Naive thymus-derived CD8-positive, alpha-beta T cell (primary cell): ENCODE results near the gene NEK10. TPM values are rescaled to one million over a fixed set of nuclear protein-coding genes. Genes with fewer than 3 reads are reported as not detected.
"Not testable (repeated sequence)": the region's sequence is repeated elsewhere in the genome, so short reads cannot be mapped to it uniquely, and the experiment has no call there.

ENCODE experiments used
- ATAC-seq, 2 donors: fragments of 150-1000 bp; cut with Tn5 transposase in 1 of 2; sonication (Bioruptor Pico), chemical (Tn5 transposase) in 1 of 2; 1 replicate in 1 of 2; 2 replicates in 1 of 2; pipeline ENCODE4 v1.10.0; 2021; ENCODE audit warnings: mild to moderate bottlenecking in 2 of 2, moderate library complexity in 2 of 2
- POLR2A ChIA-PET: fragments of 350-600 bp; sonication (Branson Sonifier 250); formaldehyde crosslinking; loops from one replicate; lab custom pipeline; 2021; ENCODE audit warnings: antibody characterized with exemption; lab: Charles Lee
- DNase-seq, 10 donors: peaks; one replicate each; pipeline versions ENCODE4 v3.0.0 to v3.0.0-alpha.2; 2020 to 2022
- H3K27ac Mint-ChIP-seq, 10 donors: one replicate each; pipeline ENCODE4 v1.8.0; 2020 to 2022; ENCODE audit warnings: mild to moderate bottlenecking in 10 of 10, mixed read lengths in 10 of 10, moderate library complexity in 4 of 10, inconsistent platforms in 1 of 10
- H3K27me3 Mint-ChIP-seq, 5 donors: one replicate each; pipeline ENCODE4 v1.8.0; 2021 to 2022; ENCODE audit warnings: mixed read lengths in 5 of 5
- H3K36me3 Mint-ChIP-seq, 3 donors: one replicate each; pipeline ENCODE4 v1.8.0; 2020 to 2022; ENCODE audit warnings: mixed read lengths in 3 of 3, mild to moderate bottlenecking in 2 of 3, inconsistent platforms in 1 of 3
- H3K4me1 Mint-ChIP-seq, 4 donors: one replicate each; pipeline ENCODE4 v1.8.0; 2021 to 2022; ENCODE audit warnings: mixed read lengths in 4 of 4
- H3K4me3 Mint-ChIP-seq, 10 donors: one replicate each; pipeline ENCODE4 v1.8.0; 2020 to 2022; ENCODE audit warnings: mild to moderate bottlenecking in 10 of 10, mixed read lengths in 10 of 10, moderate library complexity in 6 of 10, inconsistent platforms in 1 of 10
- H3K9me3 Mint-ChIP-seq, 9 donors: one replicate each; pipeline ENCODE4 v1.8.0; 2020 to 2022; ENCODE audit warnings: mixed read lengths in 9 of 9, mild to moderate bottlenecking in 3 of 9, inconsistent platforms in 1 of 9, moderate library complexity in 1 of 9
- polyA plus RNA-seq, 3 donors: library from polyadenylated mRNA; unstranded; fragments of 300-500 nt; fragmentation: Illumina TruSeq; gene quantifications; one replicate each; pipeline ENCODE4 v1.2.3, GENCODE V29; 2021
- total RNA-seq, 8 experiments: library from RNA in 2 of 8; stranded (reverse) in 2 of 8; gene quantifications; one replicate each; pipeline ENCODE4 v1.2.3 and lab custom pipeline; 2021 to 2026

Gene NEK10
- total and polyA plus RNA-seq, 5 experiments from 2014 or later = 1.3 to 1.5 TPM; not detected in 3

DNA sequence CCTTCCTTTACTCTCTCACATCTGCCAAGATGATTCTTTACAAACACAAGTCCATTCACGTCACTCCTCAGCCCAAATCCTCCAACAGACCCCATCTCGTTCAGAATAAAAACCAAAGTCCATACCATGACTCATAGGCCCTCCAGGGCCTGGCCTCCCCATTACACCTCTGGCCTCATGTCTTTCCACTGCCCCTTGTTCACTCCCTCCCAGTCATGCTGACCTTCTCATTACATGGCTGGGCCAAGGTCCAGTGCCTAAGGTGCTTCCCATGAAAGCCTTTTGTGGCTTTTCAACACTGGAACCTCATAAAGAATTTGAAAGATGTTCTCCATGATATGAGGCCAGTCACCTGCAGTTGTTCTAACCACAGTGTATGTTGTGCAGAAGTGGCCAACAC, 44.5 kb downstream of the NEK10 start:
- H3K27ac Mint-ChIP-seq = no peak overlapping the region
- ATAC-seq (no peak), DNase-seq (no peak)
- no peaks in the 10 kb centered on the region for H3K27me3 Mint-ChIP-seq
- H3K4me3 Mint-ChIP-seq = no peak overlapping the region
- no peaks in the 10 kb centered on the region for H3K4me1 Mint-ChIP-seq
- peaks cover 0 to 11% (median 4%) of the 10 kb centered on the region in 3 donors for H3K36me3 Mint-ChIP-seq
- POLR2A ChIA-PET = no interaction called here
- peaks cover 0 to 12% (median 7%) of the 10 kb centered on the region in 9 donors for H3K9me3 Mint-ChIP-seq

DNA sequence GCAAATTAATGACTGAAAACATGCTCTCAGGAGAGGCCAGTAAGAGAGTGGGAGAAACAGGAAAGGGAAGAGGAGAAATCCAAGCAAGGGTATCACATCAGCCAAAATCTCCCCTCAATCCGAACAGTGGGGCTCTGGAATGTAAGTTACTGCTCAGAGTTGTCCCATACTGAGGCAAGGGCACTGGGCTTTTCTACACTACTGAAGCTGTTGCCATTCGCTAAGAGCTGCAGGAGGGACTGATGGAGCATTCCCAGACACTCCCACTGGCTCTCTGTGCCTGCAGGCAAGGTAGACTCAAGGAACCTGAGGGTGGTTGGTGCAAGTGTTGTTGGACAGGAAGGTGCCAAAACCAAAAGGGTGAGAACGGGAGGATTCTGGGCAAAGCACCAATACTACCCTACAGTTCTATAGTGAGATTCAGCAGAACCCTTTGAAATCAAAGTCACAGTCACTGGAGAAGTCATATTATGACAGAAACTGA, 46.1 kb downstream of the NEK10 start:
- H3K27me3 Mint-ChIP-seq = no peaks in the 10 kb centered on the region
- H3K4me1 Mint-ChIP-seq = no peaks in the 10 kb centered on the region
- peaks cover 0 to 3% (median under 1%) of the 10 kb centered on the region in 9 donors for H3K9me3 Mint-ChIP-seq
- H3K4me3 Mint-ChIP-seq = no peak overlapping the region
- POLR2A ChIA-PET = no interaction called here
- no peak overlapping the region for H3K27ac Mint-ChIP-seq
- DNase-seq (no peak), ATAC-seq (no peak)
- H3K36me3 Mint-ChIP-seq = peaks cover 0 to under 1% (median 0%) of the 10 kb centered on the region in 3 donors

DNA sequence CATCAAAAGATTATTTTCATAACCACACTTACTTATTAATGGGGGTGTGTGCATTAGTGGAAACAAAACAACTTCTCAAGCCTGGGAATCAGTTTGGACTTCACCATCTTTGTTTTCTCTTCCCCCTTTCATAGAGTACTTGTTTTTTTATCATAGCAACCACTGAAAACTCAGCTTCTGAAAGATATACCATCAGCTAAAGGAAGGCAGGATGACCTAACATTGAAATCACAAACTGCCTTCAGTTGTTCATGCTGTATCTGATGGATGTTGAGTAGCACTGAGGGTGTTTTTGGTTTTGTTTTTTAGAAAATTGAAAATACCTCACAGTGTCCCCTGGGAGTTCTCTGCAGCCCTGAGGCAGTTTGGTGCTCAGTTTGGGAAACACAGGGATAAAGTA, 46.5 kb downstream of the NEK10 start:
- DNase-seq = no peak
- POLR2A ChIA-PET = no interaction called here
- Mint-ChIP-seq H3K9me3 (peaks cover 0 to 3% (median 0%) of the 10 kb centered on the region in 9 donors), H3K36me3 (no peaks in the 10 kb centered on the region), H3K4me3 (no peak overlapping the region), H3K27ac (no peak overlapping the region), H3K4me1 (no peaks in the 10 kb centered on the region), H3K27me3 (no peaks in the 10 kb centered on the region)
- ATAC-seq = no peak

DNA sequence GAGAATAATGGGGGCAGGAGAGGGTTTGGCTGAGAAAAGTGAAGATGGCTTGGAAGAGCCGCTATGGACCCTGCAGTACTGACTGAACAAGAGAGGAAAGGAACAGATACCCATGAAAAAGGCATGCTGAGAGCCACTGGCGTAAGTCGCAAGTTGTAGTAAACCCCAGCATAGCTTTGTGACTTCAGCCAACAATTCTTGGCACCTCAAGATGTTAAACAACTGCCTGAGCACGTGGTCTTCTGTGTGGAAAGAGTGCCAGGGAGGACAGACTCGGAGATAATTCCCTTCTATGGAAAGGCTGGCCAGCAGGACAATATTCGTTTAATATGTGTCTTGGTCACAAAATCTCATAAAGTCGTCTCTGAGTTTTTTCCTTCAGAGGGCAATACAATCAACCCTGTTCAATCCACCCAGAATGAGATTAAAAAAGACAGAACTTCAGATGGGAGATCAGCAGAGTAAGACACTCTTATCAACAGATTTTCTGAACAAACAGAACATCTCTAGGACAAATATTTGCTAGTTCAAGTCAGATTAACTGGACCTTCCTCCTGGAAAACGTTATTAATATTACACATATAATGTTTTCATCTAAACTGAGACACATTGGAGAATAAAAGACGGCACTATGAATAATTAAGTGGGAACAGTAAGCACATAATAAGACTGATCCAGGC, 49.2 kb downstream of the NEK10 start:
- Mint-ChIP-seq H3K36me3 (no peaks in the 10 kb centered on the region), H3K9me3 (no peaks in the 10 kb centered on the region), H3K4me3 (no peak overlapping the region), H3K27ac (no peak overlapping the region), H3K4me1 (no peaks in the 10 kb centered on the region), H3K27me3 (no peaks in the 10 kb centered on the region)
- POLR2A ChIA-PET = no interaction called here
- ATAC-seq (no peak), DNase-seq (no peak)

DNA sequence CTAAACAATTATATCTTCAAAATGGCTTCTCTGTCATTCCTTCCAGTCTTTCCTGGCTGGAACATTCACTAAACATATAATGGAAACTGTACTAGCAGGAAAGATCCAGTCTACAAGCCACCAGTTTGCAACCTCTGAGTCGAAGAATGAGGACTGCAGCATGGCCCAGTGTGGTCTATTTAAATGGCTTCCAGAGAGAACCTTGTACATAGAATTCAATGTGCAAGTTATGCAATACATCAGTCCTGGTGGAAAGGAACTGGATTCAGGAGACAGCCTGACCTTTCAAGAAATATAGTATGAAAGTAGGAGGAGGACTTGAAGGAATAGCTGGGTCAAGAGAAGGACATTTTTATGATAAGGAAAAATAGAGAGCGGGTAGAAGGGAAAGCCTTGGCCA, 49.9 kb downstream of the NEK10 start:
- POLR2A ChIA-PET = no interaction called here
- Mint-ChIP-seq H3K27me3 (no peaks in the 10 kb centered on the region), H3K4me3 (no peak overlapping the region), H3K9me3 (no peaks in the 10 kb centered on the region), H3K27ac (no peak overlapping the region), H3K36me3 (no peaks in the 10 kb centered on the region), H3K4me1 (no peaks in the 10 kb centered on the region)
- no peak for DNase-seq
- ATAC-seq = no peak

DNA sequence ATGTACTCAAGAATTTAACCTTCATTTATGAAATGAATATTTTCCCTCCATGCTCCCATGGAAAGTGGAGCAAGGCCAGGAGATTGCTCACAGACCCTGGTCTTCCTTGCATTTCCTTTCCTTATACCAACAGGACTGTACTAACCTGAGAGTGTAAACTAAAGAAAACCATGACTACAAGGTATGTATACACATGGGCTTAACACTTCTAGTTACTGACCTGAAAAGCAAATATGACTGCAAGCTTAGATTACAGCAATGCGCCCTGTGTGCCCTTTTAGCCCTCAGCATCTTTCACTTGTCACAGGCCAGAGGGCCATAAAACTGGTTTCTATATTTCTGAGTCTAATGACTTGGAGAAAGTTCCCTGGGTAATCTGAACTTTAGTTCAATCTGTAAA, 52.1 kb downstream of the NEK10 start:
- DNase-seq (no peak), ATAC-seq (no peak)
- Mint-ChIP-seq H3K36me3 (no peaks in the 10 kb centered on the region), H3K4me1 (no peaks in the 10 kb centered on the region), H3K9me3 (no peaks in the 10 kb centered on the region), H3K27ac (no peak overlapping the region), H3K27me3 (no peaks in the 10 kb centered on the region), H3K4me3 (no peak overlapping the region)
- POLR2A ChIA-PET = no interaction called here

DNA sequence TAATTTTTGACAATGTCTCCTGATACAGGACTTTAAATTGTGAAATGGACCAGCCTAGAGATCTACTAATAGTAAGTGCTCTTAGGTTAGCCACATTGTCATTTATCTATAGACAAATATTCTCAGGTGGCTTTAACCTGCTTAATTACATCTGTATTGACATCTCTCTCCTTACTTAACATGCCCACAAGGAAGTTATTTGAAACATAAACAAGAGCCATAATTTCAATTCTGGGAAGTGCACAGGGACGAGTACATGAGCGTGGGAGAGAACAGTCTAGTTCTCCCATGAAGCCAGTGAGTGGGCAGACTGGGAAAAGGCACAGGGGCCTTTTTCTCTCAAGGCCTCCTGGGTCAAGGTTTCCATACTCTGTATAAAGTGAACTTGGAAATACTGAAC, 54.2 kb downstream of the NEK10 start:
- no peak for ATAC-seq
- DNase-seq = no peak
- Mint-ChIP-seq H3K36me3 (no peaks in the 10 kb centered on the region), H3K4me1 (peaks cover 0 to 2% (median 0%) of the 10 kb centered on the region in 4 donors), H3K27ac (no peak overlapping the region), H3K27me3 (peaks cover 0 to 5% (median 0%) of the 10 kb centered on the region in 5 donors), H3K9me3 (no peaks in the 10 kb centered on the region), H3K4me3 (no peak overlapping the region)
- POLR2A ChIA-PET = no interaction called here

DNA sequence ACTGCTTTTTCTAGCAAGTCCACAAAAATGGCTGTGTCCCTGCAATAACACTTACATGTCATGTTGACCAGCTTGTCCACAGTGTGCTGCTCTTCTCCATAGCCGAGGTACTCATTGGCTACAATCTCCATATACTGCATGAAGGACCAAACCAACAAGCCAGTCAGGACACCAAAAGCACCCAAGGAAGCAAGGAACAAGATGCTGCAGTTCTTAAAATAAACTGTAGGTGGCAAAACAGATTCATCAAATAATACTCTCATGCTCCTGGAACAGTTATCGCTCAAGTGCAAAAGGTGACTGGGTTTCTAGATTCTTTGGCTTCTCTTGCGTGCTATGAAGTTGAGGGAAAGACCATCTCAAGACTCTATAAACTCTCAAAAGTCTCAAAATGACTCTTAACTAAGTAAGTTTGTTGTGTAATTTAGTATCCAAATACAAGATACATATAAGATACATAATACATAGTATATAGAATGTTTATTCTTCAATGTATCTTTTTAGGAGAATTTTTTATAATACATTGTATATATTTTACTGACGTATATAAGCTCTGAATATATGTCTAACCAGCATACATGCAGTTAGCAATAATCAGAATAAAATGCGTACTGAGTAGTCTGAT, 57.0 kb downstream of the NEK10 start:
- POLR2A ChIA-PET = no interaction called here
- DNase-seq (peak in 4 of 10 donors; percentile 4 to 59 (median 55)), ATAC-seq (peak in 1 of 2 donors; percentile 41)
- H3K27me3 Mint-ChIP-seq = peaks cover 0 to 6% (median 0%) of the 10 kb centered on the region in 5 donors
- no peaks in the 10 kb centered on the region for H3K9me3 Mint-ChIP-seq
- H3K4me1 Mint-ChIP-seq = peaks cover 0 to 2% (median 0%) of the 10 kb centered on the region in 4 donors
- H3K27ac Mint-ChIP-seq = peak overlapping the region in 1 of 10 donors; percentile 1
- no peak overlapping the region for H3K4me3 Mint-ChIP-seq
- no peaks in the 10 kb centered on the region for H3K36me3 Mint-ChIP-seq

DNA sequence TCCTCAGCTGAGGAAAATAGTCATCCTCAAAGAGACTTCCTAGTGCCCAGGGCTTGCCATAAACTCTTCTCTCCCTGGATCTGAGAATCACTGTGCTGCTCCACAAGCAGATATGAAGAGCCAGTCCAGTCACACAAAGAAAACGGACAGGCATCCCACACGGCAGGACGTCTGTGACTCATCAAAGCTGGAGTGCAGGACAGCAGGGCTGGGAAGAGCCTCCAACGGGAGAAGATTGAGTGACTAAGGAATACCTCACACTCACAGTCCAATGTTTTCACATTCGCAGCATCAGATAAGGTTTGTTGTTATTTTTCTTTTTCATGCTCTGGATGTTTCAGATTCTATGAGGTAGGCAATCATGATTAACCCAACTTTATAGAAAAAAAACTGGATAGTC, 57.8 kb downstream of the NEK10 start:
- no peak for DNase-seq
- Mint-ChIP-seq H3K27ac (no peak overlapping the region), H3K4me1 (peaks cover 0 to 2% (median 0%) of the 10 kb centered on the region in 4 donors), H3K9me3 (no peaks in the 10 kb centered on the region), H3K27me3 (peaks cover 0 to 6% (median 0%) of the 10 kb centered on the region in 5 donors), H3K4me3 (no peak overlapping the region), H3K36me3 (no peaks in the 10 kb centered on the region)
- ATAC-seq = no peak
- POLR2A ChIA-PET = no interaction called here

DNA sequence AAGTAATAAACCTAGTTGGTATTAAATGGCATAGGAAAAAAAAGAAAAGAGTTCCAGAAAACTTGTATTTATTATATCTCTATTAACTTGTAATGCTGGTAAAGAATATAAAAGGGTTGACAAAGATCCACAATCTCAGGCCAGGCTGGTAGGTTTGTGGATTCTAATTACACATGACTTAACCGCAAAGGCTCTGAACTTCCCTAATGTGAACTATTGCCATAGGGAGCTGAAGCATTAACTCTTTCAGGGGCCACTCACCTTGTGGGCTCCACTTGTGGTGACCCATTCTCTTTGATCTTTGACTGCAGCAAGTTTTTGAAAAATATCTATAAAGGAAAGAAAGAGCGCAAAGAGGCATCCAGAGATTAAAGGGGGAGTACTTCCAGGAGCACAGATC, 58.5 kb downstream of the NEK10 start:
- DNase-seq (no peak), ATAC-seq (no peak)
- Mint-ChIP-seq H3K36me3 (no peaks in the 10 kb centered on the region), H3K27ac (no peak overlapping the region), H3K9me3 (no peaks in the 10 kb centered on the region), H3K4me3 (no peak overlapping the region), H3K4me1 (peaks cover 0 to 2% (median 0%) of the 10 kb centered on the region in 4 donors), H3K27me3 (peaks cover 0 to 7% (median 5%) of the 10 kb centered on the region in 5 donors)
- POLR2A ChIA-PET = no interaction called here

DNA sequence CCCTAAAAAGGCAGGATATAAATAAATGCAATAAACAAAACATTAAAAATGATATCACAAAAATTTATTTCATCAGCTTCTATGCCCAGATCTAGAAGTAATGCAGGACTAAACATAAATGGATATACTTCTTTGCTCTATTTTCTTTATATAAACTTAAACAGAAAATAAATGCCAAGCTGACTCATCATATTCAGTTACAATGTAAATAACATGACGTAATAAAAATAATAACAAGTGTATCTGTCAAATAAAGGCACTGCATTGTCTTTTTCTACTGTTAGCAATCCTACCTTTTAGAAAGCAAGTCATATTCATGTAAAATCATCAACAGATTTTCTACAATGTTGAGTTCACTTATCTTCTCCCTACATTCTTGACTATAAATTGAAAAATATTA, 61.6 kb downstream of the NEK10 start:
- Mint-ChIP-seq H3K4me3 (no peak overlapping the region), H3K27me3 (peaks cover 0 to 9% (median 6%) of the 10 kb centered on the region in 5 donors), H3K9me3 (no peaks in the 10 kb centered on the region)

DNA sequence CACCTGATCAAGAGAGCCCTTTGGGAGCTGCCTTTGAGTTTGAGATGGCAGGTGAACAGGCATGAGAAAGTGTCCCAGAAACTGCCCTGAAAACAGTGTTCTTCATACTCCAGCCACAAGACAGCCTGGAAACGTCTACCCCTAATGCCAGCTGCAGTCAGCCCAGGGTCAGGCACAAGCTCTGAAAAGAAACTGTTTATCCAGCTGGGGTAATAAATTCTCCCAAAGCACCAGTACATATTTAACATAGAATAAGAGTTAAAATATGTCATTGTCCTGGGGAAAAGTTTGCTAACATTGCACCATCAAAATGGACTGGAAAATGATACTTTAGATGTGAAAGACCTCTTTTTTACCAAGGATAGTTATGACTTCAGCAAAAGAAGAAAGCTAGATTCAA, 66.3 kb downstream of the NEK10 start:
- Mint-ChIP-seq H3K36me3 (peaks cover 2 to 20% (median 16%) of the 10 kb centered on the region in 3 donors), H3K9me3 (peaks cover 0 to 24% (median 8%) of the 10 kb centered on the region in 9 donors), H3K27me3 (peaks cover 0 to 14% (median 3%) of the 10 kb centered on the region in 5 donors), H3K4me1 (no peaks in the 10 kb centered on the region), H3K4me3 (no peak overlapping the region), H3K27ac (no peak overlapping the region)
- POLR2A ChIA-PET = interaction anchor here (0.6 kb wide), 1 partner anchor 378 kb away, joined by 3 read pairs; no protein-coding TSS in a partner anchor
- ATAC-seq (no peak), DNase-seq (no peak)

More for the DNA sequence above, 61.6 kb downstream of the NEK10 start:
- Mint-ChIP-seq H3K4me1 (peaks cover 0 to 2% (median 0%) of the 10 kb centered on the region in 4 donors), H3K36me3 (no peaks in the 10 kb centered on the region), H3K27ac (no peak overlapping the region)
- DNase-seq (no peak), ATAC-seq (no peak)
- POLR2A ChIA-PET = no interaction called here

DNA sequence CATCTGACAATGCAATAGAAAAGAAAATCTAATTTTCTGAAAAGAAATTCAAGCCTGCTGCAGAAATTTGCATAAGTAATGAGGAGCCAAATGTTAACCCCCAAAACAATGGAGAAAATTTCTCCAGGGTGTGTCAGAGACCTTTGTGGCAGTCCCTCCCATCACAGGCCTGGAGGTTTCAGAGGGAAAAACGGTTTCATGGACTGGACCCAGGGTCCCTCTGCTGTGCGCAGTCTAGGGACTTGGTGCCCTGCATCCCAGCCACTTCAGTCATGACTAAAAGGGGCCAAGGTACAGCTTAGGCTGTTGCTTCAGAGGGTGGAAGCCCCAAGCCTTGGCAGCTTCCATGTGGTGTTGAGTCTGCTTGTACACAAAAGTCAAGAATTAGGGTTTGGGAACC, 70.2 kb downstream of the NEK10 start:
- H3K27me3 Mint-ChIP-seq, H3K27ac Mint-ChIP-seq, H3K4me1 Mint-ChIP-seq, DNase-seq, H3K4me3 Mint-ChIP-seq, ATAC-seq, POLR2A ChIA-PET: not testable (repeated sequence)
- Mint-ChIP-seq H3K9me3 (peaks cover 0 to 24% (median 8%) of the 10 kb centered on the region in 9 donors), H3K36me3 (peaks cover 2 to 20% (median 16%) of the 10 kb centered on the region in 3 donors)
